HG02852 (cell line): ENCODE measurements around the gene MCM8.
"Not testable (repeated sequence)": the region's sequence is repeated elsewhere in the genome, so short reads cannot be mapped to it uniquely, and the experiment has no call there.

Source experiments
- ATAC-seq: cut with Tn5 transposase; IDR thresholded peaks from one replicate; pipeline ENCODE4 v1.9.1; 2021; ENCODE audit warnings: mild to moderate bottlenecking, moderate library complexity; ENCODE audit not compliant: unreplicated experiment

The MCM8 gene

GRCh38 chr20:5999783-6000182 is 49.3 kb downstream of the MCM8 start:
- no peak for ATAC-seq

GRCh38 chr20:6000871-6001270 is 50.4 kb downstream of the MCM8 start:
- no peak for ATAC-seq

- ATAC-seq, result no peak
Observed at GRCh38 chr20:6006603-6006949, 56.1 kb downstream of the MCM8 start.

GRCh38 chr20:6007094-6007528 is 56.7 kb downstream of the MCM8 start:
- no peak for ATAC-seq

GRCh38 chr20:6007529-6008103 is 57.2 kb downstream of the MCM8 start:
- no peak for ATAC-seq

- ATAC-seq, result no peak
Observed at GRCh38 chr20:6008254-6008653, 57.8 kb downstream of the MCM8 start.

- ATAC-seq, result no peak
Observed at GRCh38 chr20:6012179-6012578, 61.7 kb downstream of the MCM8 start.

GRCh38 chr20:6014017-6014416 is 63.6 kb downstream of the MCM8 start:
- no peak for ATAC-seq

- ATAC-seq, result no peak
Observed at GRCh38 chr20:6014957-6015356, 64.5 kb downstream of the MCM8 start.

- ATAC-seq, result no peak
Observed at GRCh38 chr20:6017467-6017866, 67.0 kb downstream of the MCM8 start.

- no peak for ATAC-seq
Observed at GRCh38 chr20:6017880-6018279, 67.4 kb downstream of the MCM8 start.

- no peak for ATAC-seq
Observed at GRCh38 chr20:6024768-6025167, 74.3 kb downstream of the MCM8 start.

GRCh38 chr20:6026051-6026450 is 75.6 kb downstream of the MCM8 start:
- no peak for ATAC-seq

GRCh38 chr20:6028818-6029217 is 78.4 kb downstream of the MCM8 start:
- ATAC-seq, result no peak

- no peak for ATAC-seq
Observed at GRCh38 chr20:6029538-6029937, 79.1 kb downstream of the MCM8 start.

- no peak for ATAC-seq
Observed at GRCh38 chr20:6030453-6031080, 80.1 kb downstream of the MCM8 start.

- ATAC-seq, result not testable (repeated sequence)
Observed at GRCh38 chr20:6032907-6033306, 82.5 kb downstream of the MCM8 start.

GRCh38 chr20:6034134-6034969 is 83.9 kb downstream of the MCM8 start:
- no peak for ATAC-seq

GRCh38 chr20:6036213-6036612 is 85.8 kb downstream of the MCM8 start:
- no peak for ATAC-seq

GRCh38 chr20:6037082-6037481 is 86.6 kb downstream of the MCM8 start:
- ATAC-seq, result no peak

GRCh38 chr20:6038256-6038655 is 87.8 kb downstream of the MCM8 start:
- ATAC-seq, result no peak

- no peak for ATAC-seq
Observed at GRCh38 chr20:6039766-6040165, 89.3 kb downstream of the MCM8 start.
